ENCODE data around the gene UNC13D.
"Not testable (repeated sequence)": the region's sequence is repeated elsewhere in the genome, so short reads cannot be mapped to it uniquely, and the experiment has no call there.

UNC13D gene

GRCh38 chr17:75874323-75875181 is 30.3 kb upstream of the UNC13D start:
- DNase-seq (ENCODE audit: low spot score): no peak

GRCh38 chr17:75873587-75874322 is 29.6 kb upstream of the UNC13D start:
- DNase-seq (ENCODE audit: low spot score): no peak

- DNase-seq (ENCODE audit: low spot score): peak; percentile 96
These were observed 28.5 kb upstream of the UNC13D start for GRCh38 chr17:75872434-75873351.

GRCh38 chr17:75870228-75870627 is 26.0 kb upstream of the UNC13D start:
- DNase-seq (ENCODE audit: low spot score): not testable (repeated sequence)

- no peak for DNase-seq (ENCODE audit: low spot score)
These were observed 25.3 kb upstream of the UNC13D start for GRCh38 chr17:75869282-75870141.

- DNase-seq (ENCODE audit: low spot score): not testable (repeated sequence)
These were observed 24.6 kb upstream of the UNC13D start for GRCh38 chr17:75868730-75869281.

GRCh38 chr17:75865404-75866188 is 21.4 kb upstream of the UNC13D start:
- not testable (repeated sequence) for DNase-seq (ENCODE audit: low spot score)

- DNase-seq (ENCODE audit: low spot score): not testable (repeated sequence)
These were observed 20.7 kb upstream of the UNC13D start for GRCh38 chr17:75864887-75865286.

GRCh38 chr17:75864448-75864871 is 20.3 kb upstream of the UNC13D start:
- no peak for DNase-seq (ENCODE audit: low spot score)

GRCh38 chr17:75861927-75862317 is 17.7 kb upstream of the UNC13D start:
- no peak for DNase-seq (ENCODE audit: low spot score)

GRCh38 chr17:75859358-75859757 is 15.2 kb upstream of the UNC13D start:
- DNase-seq (ENCODE audit: low spot score): not testable (repeated sequence)

- DNase-seq (ENCODE audit: low spot score): no peak
These were observed 12.0 kb upstream of the UNC13D start for GRCh38 chr17:75856062-75856756.

GRCh38 chr17:75855310-75856061 is 11.3 kb upstream of the UNC13D start, which contains the start of gene WBP2:
Gene WBP2, minus strand, starts transcription at chr17:75855335. Its CDS starts 38 bp downstream, at chr17:75855297.
- DNase-seq (ENCODE audit: low spot score): peak; percentile 99

GRCh38 chr17:75854881-75855309 is 10.7 kb upstream of the UNC13D start:
- DNase-seq (ENCODE audit: low spot score): no peak

GRCh38 chr17:75854101-75854748 is 10.0 kb upstream of the UNC13D start:
- DNase-seq (ENCODE audit: low spot score): peak; percentile 70

GRCh38 chr17:75853433-75853832 is 9.2 kb upstream of the UNC13D start:
- DNase-seq (ENCODE audit: low spot score): no peak

- not testable (repeated sequence) for DNase-seq (ENCODE audit: low spot score)
These were observed 7.4 kb upstream of the UNC13D start for GRCh38 chr17:75851693-75851991.
